Posterior cingulate gyrus (tissue), 11 donors: ENCODE results near the gene BRD1.

ENCODE experiments used
- DNase-seq, 10 donors: peaks; one replicate each; pipeline versions ENCODE4 v3.0.0 to v3.0.0-alpha.2; 2020 to 2021; ENCODE audit warnings: mixed read lengths in 3 of 10
- intact Hi-C: fragments of 100-400 bp; cut with DNase I; formaldehyde crosslinking; loops from one replicate; pipeline ENCODE4 v1.15.1; 2023

Gene BRD1

GRCh38 chr22:49807780-49808708 lies 19.6 kb downstream of the BRD1 start:
- DNase-seq = peak in 3 of 10 donors; percentile 30 to 65 (median 46)
- intact Hi-C loops = no loop called here

GRCh38 chr22:49807129-49807528 lies 20.5 kb downstream of the BRD1 start:
- intact Hi-C loops = no loop called here
- peak in 1 of 10 donors; percentile 8 for DNase-seq

- peak in 2 of 10 donors; percentile 64 to 74 for DNase-seq
Measured at GRCh38 chr22:49803737-49804375, 23.8 kb downstream of the BRD1 start.

GRCh38 chr22:49803134-49803533 lies 24.5 kb downstream of the BRD1 start:
- peak in 2 of 10 donors; percentile 73 to 79 for DNase-seq
- intact Hi-C loops = no loop called here

More at GRCh38 chr22:49803737-49804375, 23.8 kb downstream of the BRD1 start:
- intact Hi-C loops = no loop called here

GRCh38 chr22:49801391-49802060 lies 26.1 kb downstream of the BRD1 start:
- intact Hi-C loops = no loop called here
- no peak for DNase-seq

GRCh38 chr22:49800408-49801238 lies 27.1 kb downstream of the BRD1 start:
- DNase-seq = peak in 1 of 10 donors; percentile 87
- intact Hi-C loops = no loop called here

- DNase-seq = peak in 1 of 10 donors; percentile 77
- intact Hi-C loops = no loop called here
Measured at GRCh38 chr22:49799431-49800075, 28.1 kb downstream of the BRD1 start.

- intact Hi-C loops = no loop called here
- DNase-seq = peak in 1 of 10 donors; percentile 87
Measured at GRCh38 chr22:49798486-49799151, 29.1 kb downstream of the BRD1 start.

- intact Hi-C loops = no loop called here
- peak in 1 of 10 donors; percentile 75 for DNase-seq
Measured at GRCh38 chr22:49797706-49798105, 30.0 kb downstream of the BRD1 start.

GRCh38 chr22:49796596-49797270 lies 30.9 kb downstream of the BRD1 start:
- intact Hi-C loops = no loop called here
- DNase-seq = peak in 1 of 10 donors; percentile 71

GRCh38 chr22:49795521-49795920 lies 32.2 kb downstream of the BRD1 start:
- DNase-seq = peak in 2 of 10 donors; percentile 76 to 86
- intact Hi-C loops = no loop called here

- intact Hi-C loops = no loop called here
- peak in 1 of 10 donors; percentile 72 for DNase-seq
Measured at GRCh38 chr22:49793871-49794270, 33.8 kb downstream of the BRD1 start.

GRCh38 chr22:49793296-49793695 lies 34.4 kb downstream of the BRD1 start:
- no peak for DNase-seq
- intact Hi-C loops = no loop called here

GRCh38 chr22:49792107-49792506 lies 35.6 kb downstream of the BRD1 start:
- intact Hi-C loops = no loop called here
- DNase-seq = peak in 1 of 10 donors; percentile 75

GRCh38 chr22:49791682-49792081 lies 36.0 kb downstream of the BRD1 start:
- peak in 1 of 10 donors; percentile 52 for DNase-seq
- intact Hi-C loops = no loop called here

- peak in 1 of 10 donors; percentile 77 for DNase-seq
- intact Hi-C loops = no loop called here
Measured at GRCh38 chr22:49790912-49791311, 36.8 kb downstream of the BRD1 start.

- peak in 3 of 10 donors; percentile 9 to 83 (median 44) for DNase-seq
- intact Hi-C loops = no loop called here
Measured at GRCh38 chr22:49789289-49790141, 38.2 kb downstream of the BRD1 start.
